Measurements from ENCODE around the gene SH2D4B.

SH2D4B gene

GRCh38 chr10:80504158-80504811, 33.4 kb upstream of the SH2D4B start:
- no peak for DNase-seq (ENCODE audit: low spot score)

GRCh38 chr10:80504897-80505465, 32.7 kb upstream of the SH2D4B start:
- no peak for DNase-seq (ENCODE audit: low spot score)

- DNase-seq (ENCODE audit: low spot score): no peak
Observed at GRCh38 chr10:80506189-80506575, 31.5 kb upstream of the SH2D4B start.

- DNase-seq (ENCODE audit: low spot score): no peak
Observed at GRCh38 chr10:80506836-80507487, 30.7 kb upstream of the SH2D4B start.

GRCh38 chr10:80509108-80509402, 28.6 kb upstream of the SH2D4B start:
- no peak for DNase-seq (ENCODE audit: low spot score)

- no peak for DNase-seq (ENCODE audit: low spot score)
Observed at GRCh38 chr10:80509403-80510161, 28.1 kb upstream of the SH2D4B start.

- no peak for DNase-seq (ENCODE audit: low spot score)
Observed at GRCh38 chr10:80512031-80512526, 25.6 kb upstream of the SH2D4B start.

GRCh38 chr10:80513106-80513505, 24.6 kb upstream of the SH2D4B start:
- no peak for DNase-seq (ENCODE audit: low spot score)

- DNase-seq (ENCODE audit: low spot score): no peak
Observed at GRCh38 chr10:80515511-80515910, 22.2 kb upstream of the SH2D4B start.

- DNase-seq (ENCODE audit: low spot score): no peak
Observed at GRCh38 chr10:80515941-80516340, 21.8 kb upstream of the SH2D4B start.

GRCh38 chr10:80516506-80517075, 21.1 kb upstream of the SH2D4B start:
- DNase-seq (ENCODE audit: low spot score): no peak

GRCh38 chr10:80517416-80518142, 20.1 kb upstream of the SH2D4B start:
- no peak for DNase-seq (ENCODE audit: low spot score)

- DNase-seq (ENCODE audit: low spot score): no peak
Observed at GRCh38 chr10:80518143-80518806, 19.4 kb upstream of the SH2D4B start.

GRCh38 chr10:80518807-80519360, 18.8 kb upstream of the SH2D4B start:
- no peak for DNase-seq (ENCODE audit: low spot score)

GRCh38 chr10:80519936-80520650, 17.6 kb upstream of the SH2D4B start:
- no peak for DNase-seq (ENCODE audit: low spot score)

GRCh38 chr10:80520661-80521470, 16.8 kb upstream of the SH2D4B start:
- no peak for DNase-seq (ENCODE audit: low spot score)

GRCh38 chr10:80522756-80523363, 14.8 kb upstream of the SH2D4B start:
- DNase-seq (ENCODE audit: low spot score): no peak

- no peak for DNase-seq (ENCODE audit: low spot score)
Observed at GRCh38 chr10:80523773-80524172, 13.9 kb upstream of the SH2D4B start.
